ENCODE data around the gene CACNG3.

Gene CACNG3

DNA sequence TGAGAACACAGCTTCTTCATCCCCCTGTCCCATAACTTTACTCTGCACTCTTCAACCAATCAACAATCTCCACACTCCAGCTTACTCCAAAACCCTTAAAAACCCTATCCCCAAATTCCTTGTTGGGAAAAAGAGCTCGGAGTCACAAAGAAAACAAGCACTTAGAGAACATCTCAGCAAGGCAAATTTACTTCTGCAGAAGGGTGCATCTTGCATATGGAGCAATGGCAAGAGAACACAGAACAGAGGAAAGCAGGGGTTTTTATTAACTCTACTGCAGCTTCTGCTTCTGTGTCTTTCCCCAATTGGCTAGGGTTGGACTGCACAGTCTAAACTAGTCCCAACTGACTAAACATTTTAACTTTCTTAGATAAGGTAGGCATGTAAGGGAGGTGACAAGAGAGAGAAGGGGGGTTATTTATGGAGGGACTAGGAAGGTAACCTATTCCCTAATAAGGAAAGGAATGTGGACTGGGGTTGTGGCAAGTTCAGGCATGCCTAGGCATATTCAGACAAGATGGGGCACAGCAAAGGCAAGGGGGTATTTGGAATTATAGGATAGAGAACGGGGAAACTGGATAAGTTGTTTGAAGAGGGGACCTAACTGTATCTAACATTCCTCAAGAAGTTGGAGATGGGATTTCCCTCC lies 125.5 kb downstream of the CACNG3 start:
- DNase-seq (ENCODE audit: low read depth in 2 of 2, low spot score in 1 of 2): no peak

DNA sequence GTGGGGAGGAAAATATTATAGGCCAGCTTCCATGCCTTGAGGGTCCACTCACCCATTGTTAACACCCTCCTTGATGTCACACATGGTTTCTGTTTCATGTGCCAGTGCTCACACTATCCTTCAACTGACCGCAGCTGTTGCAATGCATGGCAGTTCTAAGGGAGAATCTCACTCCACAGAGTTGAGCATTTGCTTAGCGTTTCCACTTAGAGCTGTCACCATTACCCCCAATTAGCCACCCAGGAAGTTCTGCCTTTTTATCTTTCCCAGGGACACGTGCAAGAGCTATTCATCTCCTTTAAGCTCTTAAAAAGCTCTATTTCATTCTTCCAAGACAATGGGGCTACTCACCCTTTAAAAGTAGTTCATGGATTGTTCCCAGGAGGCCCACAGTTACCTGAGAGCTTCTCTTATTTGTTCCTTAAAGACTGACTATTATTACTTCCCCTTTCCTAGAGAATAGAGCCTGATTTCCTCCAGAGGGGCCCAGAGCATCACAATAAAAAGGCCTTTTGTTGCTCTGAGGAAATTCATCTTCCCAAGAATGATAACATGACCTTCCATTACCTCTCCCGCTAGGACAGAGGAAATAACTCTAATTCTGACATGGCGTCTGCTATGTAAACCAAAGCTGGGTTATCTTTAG lies 126.8 kb downstream of the CACNG3 start:
- DNase-seq (ENCODE audit: low read depth in 2 of 2, low spot score in 1 of 2): no peak

DNA sequence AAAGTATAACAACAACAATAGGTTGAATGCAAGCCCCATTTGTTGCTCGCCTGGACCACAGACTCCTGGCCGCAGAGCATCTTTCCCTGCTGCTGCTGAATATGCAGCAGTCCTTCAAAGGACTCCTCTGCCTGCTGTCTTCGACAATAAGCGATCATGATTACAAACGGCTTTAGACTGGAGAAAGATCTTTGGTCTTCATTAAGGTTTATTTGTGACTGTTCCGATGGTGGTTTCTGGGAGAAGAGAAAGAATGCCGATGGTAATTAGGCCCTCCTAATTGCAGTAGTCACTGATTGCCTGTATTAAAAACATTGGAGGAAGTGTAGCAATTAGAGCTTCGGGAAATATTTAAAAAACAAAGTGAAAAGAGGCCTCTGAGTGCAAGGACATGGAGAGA lies 138.2 kb downstream of the CACNG3 start:
- no peak for DNase-seq (ENCODE audit: low read depth in 2 of 2, low spot score in 1 of 2)

DNA sequence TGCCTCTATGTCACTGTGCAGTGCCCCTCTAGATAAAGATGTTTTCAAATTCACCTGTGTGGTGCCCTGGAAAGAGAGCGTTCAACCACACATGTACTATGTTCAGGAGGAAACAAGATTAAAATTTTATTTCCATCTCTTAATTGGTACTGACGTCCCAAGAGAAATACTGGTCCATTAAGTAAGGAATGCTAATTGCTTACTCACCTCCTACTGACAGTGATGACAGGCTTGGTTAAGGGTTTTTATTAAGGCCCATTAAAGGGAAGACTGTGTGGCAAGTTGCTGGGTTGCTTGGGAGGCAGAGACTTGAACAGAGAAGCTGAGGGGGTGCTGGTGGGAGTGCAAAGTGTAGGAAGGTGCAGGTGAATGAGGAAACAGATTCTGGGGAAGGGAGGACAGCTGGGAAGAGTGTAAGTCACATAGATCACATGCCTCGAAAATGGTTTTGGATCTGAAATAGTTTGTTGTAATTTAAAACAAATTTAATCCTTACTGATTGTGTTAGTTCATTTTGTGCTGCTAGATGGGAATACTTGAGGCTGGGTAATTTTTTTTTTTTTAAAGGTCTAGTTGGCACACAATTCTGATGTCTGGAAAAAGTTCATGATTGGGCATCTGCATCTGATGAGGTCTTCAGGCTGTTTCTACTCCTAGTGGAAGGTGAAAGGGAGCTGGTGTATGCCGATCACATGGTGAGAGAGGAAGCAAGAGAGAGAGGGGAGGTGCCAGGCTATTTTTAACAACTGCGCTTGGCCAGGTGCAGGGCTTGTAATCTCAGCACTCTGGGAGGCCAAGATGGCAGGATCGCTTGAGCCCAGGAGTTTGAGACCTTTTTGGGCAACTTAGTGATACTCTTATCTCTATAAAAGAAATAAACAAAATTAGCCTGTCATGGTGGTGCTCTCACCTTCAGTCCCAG lies 140.5 kb downstream of the CACNG3 start:
- DNase-seq (ENCODE audit: low read depth in 2 of 2, low spot score in 1 of 2): no peak

DNA sequence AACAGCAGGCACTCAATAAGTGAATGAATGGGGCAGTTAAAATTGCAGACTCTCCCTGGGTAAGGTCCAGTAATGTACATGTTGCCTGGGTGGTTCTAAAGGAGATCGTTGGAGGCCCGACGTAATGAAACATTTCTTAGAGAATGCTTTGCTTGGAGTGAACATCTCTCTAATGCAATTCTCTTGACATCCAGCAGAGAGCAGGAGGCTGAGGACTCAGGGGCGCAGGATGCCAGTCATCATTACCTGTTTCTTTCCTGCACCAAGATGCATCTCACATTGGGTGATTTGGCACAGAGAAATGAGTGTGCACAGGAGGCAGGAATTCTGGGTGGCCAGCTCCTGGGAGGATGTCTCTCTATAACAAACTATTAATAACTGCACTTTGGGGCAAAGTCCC lies 152.9 kb downstream of the CACNG3 start:
- no peak for DNase-seq (ENCODE audit: low read depth in 2 of 2, low spot score in 1 of 2)

All from stimulated activated CD8-positive, alpha-beta memory T cell treated with anti-CD3 and anti-CD28 coated beads, Interleukin-4, amount 100 ng/mL, for 1 hour (primary cell).